Gastrocnemius medialis (tissue), 4 donors: Measurements from ENCODE around the gene FGF1.

Experiments used
- CTCF ChIP-seq, 5 experiments: fragments of 450-650 bp in 3 of 5; fragments of 200-600 bp in 2 of 5; sonication (generic) in 2 of 5; IDR thresholded peaks in 4 of 5; conservative IDR thresholded peaks in 1 of 5; 1 replicate in 4 of 5; 2 replicates in 1 of 5; pipeline ENCODE4 v1.5.1; 2016 to 2019; ENCODE audit warnings: antibody characterized with exemption in 5 of 5, mild to moderate bottlenecking in 3 of 5, moderate library complexity in 3 of 5
- POLR2A ChIP-seq, 2 donors: fragments of 450-650 bp; IDR thresholded peaks; one replicate each; pipeline ENCODE4 v1.6.1; 2017; ENCODE audit warnings: antibody characterized with exemption in 2 of 2, mild to moderate bottlenecking in 2 of 2, moderate library complexity in 2 of 2

- TF ChIP-seq CTCF (IDR thresholded peaks at IDR 0.05 in 4 of 5, conservative IDR thresholded peaks at IDR 0.05 in 1 of 5) (no peak), POLR2A (IDR thresholded peaks at IDR 0.05) (no peak)
Measured at GRCh38 chr5:142617416-142618129, 68.3 kb downstream of the FGF1 start.
